Superior temporal gyrus (tissue), 1 donor: ENCODE data around the gene ERMP1.
"Not testable (repeated sequence)": the region's sequence is repeated elsewhere in the genome, so short reads cannot be mapped to it uniquely, and the experiment has no call there.

ENCODE experiments used
- DNase-seq: peaks from one replicate; pipeline ENCODE4 v3.0.0-alpha.2; 2016; ENCODE audit errors: extremely low spot score

Gene ERMP1

GRCh38 chr9:5818424-5819142 lies 14.3 kb downstream of the ERMP1 start:
- no peak for DNase-seq

GRCh38 chr9:5817862-5818261 lies 15.1 kb downstream of the ERMP1 start:
- no peak for DNase-seq

GRCh38 chr9:5815461-5815860 lies 17.5 kb downstream of the ERMP1 start:
- DNase-seq = no peak

GRCh38 chr9:5813824-5814223 lies 19.1 kb downstream of the ERMP1 start:
- no peak for DNase-seq

GRCh38 chr9:5811751-5812150 lies 21.2 kb downstream of the ERMP1 start:
- DNase-seq = no peak

- DNase-seq = no peak
Observed at GRCh38 chr9:5805478-5805877, 27.4 kb downstream of the ERMP1 start.

GRCh38 chr9:5801739-5802113 lies 31.2 kb downstream of the ERMP1 start:
- DNase-seq = no peak

GRCh38 chr9:5800969-5801738 lies 31.8 kb downstream of the ERMP1 start:
- DNase-seq = no peak

GRCh38 chr9:5800378-5800777 lies 32.5 kb downstream of the ERMP1 start:
- DNase-seq = not testable (repeated sequence)

- DNase-seq = peak; percentile 91
Observed at GRCh38 chr9:5799314-5799713, 33.6 kb downstream of the ERMP1 start.

- DNase-seq = no peak
Observed at GRCh38 chr9:5798581-5798980, 34.3 kb downstream of the ERMP1 start.

- no peak for DNase-seq
Observed at GRCh38 chr9:5796298-5796697, 36.6 kb downstream of the ERMP1 start.

GRCh38 chr9:5793812-5794211 lies 39.1 kb downstream of the ERMP1 start:
- no peak for DNase-seq

GRCh38 chr9:5791870-5792269 lies 41.0 kb downstream of the ERMP1 start:
- no peak for DNase-seq

GRCh38 chr9:5790923-5791322 lies 42.0 kb downstream of the ERMP1 start:
- DNase-seq = no peak

GRCh38 chr9:5789489-5789888 lies 43.4 kb downstream of the ERMP1 start:
- no peak for DNase-seq

- no peak for DNase-seq
Observed at GRCh38 chr9:5787759-5788302, 45.1 kb downstream of the ERMP1 start.

GRCh38 chr9:5787220-5787619 lies 45.7 kb downstream of the ERMP1 start:
- no peak for DNase-seq

GRCh38 chr9:5786370-5787127 lies 46.4 kb downstream of the ERMP1 start:
- DNase-seq = no peak

GRCh38 chr9:5784526-5785315 lies 48.2 kb downstream of the ERMP1 start:
- no peak for DNase-seq

GRCh38 chr9:5783982-5784381 lies 48.9 kb downstream of the ERMP1 start:
- no peak for DNase-seq
